Hematopoietic multipotent progenitor cell treated with erythropoietin and hydrocortisone succinate and interleukin-3 and kit ligand, for 8 days (in vitro differentiated cells): ENCODE data around the gene ABHD3.
"Not testable (repeated sequence)": the region's sequence is repeated elsewhere in the genome, so short reads cannot be mapped to it uniquely, and the experiment has no call there.

Experiments used
- DNase-seq: peaks from one replicate; pipeline ENCODE4 v3.0.0-alpha.2; 2015

Gene ABHD3

GRCh38 chr18:21703241-21703820 is 1.2 kb downstream of the ABHD3 start:
- DNase-seq = no peak

- no peak for DNase-seq
Measured at GRCh38 chr18:21702602-21703001, 2.0 kb downstream of the ABHD3 start.

- DNase-seq = no peak
Measured at GRCh38 chr18:21701621-21702020, 3.0 kb downstream of the ABHD3 start.

- DNase-seq = no peak
Measured at GRCh38 chr18:21700528-21701075, 4.0 kb downstream of the ABHD3 start.

- DNase-seq = no peak
Measured at GRCh38 chr18:21693322-21693721, 11.3 kb downstream of the ABHD3 start.

GRCh38 chr18:21689736-21690135 is 14.8 kb downstream of the ABHD3 start:
- no peak for DNase-seq

- DNase-seq = peak; percentile 54
Measured at GRCh38 chr18:21686282-21687105, 18.1 kb downstream of the ABHD3 start.

- DNase-seq = not testable (repeated sequence)
Measured at GRCh38 chr18:21685556-21685981, 19.0 kb downstream of the ABHD3 start.

- DNase-seq = no peak
Measured at GRCh38 chr18:21684731-21685130, 19.8 kb downstream of the ABHD3 start.

- peak; percentile 56 for DNase-seq
Measured at GRCh38 chr18:21682371-21683051, 22.1 kb downstream of the ABHD3 start.

- no peak for DNase-seq
Measured at GRCh38 chr18:21680161-21680560, 24.4 kb downstream of the ABHD3 start.

- no peak for DNase-seq
Measured at GRCh38 chr18:21678859-21679258, 25.7 kb downstream of the ABHD3 start.

- DNase-seq = not testable (repeated sequence)
Measured at GRCh38 chr18:21675354-21675753, 29.2 kb downstream of the ABHD3 start.

GRCh38 chr18:21672521-21673267 is 31.9 kb downstream of the ABHD3 start:
- DNase-seq = no peak

GRCh38 chr18:21669736-21670285 is 34.8 kb downstream of the ABHD3 start:
- no peak for DNase-seq

GRCh38 chr18:21664069-21664468 is 40.5 kb downstream of the ABHD3 start:
- no peak for DNase-seq

- no peak for DNase-seq
Measured at GRCh38 chr18:21663578-21663977, 41.0 kb downstream of the ABHD3 start.

- DNase-seq = no peak
Measured at GRCh38 chr18:21662581-21662980, 42.0 kb downstream of the ABHD3 start.

GRCh38 chr18:21660078-21660477 is 44.5 kb downstream of the ABHD3 start:
- DNase-seq = no peak

GRCh38 chr18:21656402-21656801 is 48.2 kb downstream of the ABHD3 start:
- DNase-seq = no peak

GRCh38 chr18:21653361-21653760 is 51.2 kb downstream of the ABHD3 start:
- DNase-seq = no peak

GRCh38 chr18:21652073-21652472 is 52.5 kb downstream of the ABHD3 start:
- no peak for DNase-seq

GRCh38 chr18:21650311-21650710 is 54.3 kb downstream of the ABHD3 start:
- DNase-seq = peak; percentile 85
